Islet of Langerhans (tissue), 1 donor: ENCODE results near the gene IP6K1.
"Not testable (repeated sequence)": the region's sequence is repeated elsewhere in the genome, so short reads cannot be mapped to it uniquely, and the experiment has no call there.

Source experiments
- FAIRE-seq: peaks from one replicate; lab custom pipeline; 2011; peaks lifted over from hg19 to GRCh38; lab: Jason Lieb, UNC

IP6K1 gene

DNA sequence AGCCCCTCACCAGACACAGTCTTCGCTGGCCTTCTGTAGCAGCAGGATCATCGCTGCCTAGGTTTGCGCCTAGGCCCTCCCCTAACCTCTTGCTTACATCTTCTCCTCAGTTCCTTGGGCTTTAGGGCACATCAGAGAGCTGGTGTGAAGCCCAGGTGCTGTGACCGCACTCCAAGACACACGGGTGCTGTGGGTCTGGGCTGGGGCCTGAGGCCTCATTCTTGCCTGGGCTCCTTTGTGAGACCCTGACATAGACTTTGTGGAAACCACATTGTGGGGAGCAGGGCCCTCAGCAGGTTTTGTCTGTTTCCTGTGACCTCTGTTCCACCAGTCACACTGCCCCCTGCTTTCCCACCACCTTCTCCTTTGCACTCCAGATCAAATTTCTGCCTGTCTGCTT lies 74.9 kb downstream of the IP6K1 start:
- FAIRE-seq, result no peak

DNA sequence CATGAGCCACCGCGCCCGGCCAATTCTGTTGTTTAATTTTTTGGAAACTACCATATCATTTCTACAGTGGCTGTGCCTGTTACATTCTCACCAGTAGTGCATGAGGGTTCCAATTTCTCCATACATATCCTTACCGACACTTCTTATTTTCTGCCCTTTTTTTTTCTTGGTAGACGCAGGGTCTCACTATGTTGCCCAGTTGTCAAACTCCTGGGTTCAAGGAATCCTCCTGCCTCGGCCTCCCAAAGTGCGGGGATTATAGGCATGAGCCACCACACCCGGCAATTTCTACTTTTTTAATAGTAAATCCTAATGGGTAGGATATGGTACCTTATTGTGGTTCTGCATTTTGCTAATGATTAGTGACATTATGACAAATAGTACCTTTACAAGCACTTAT lies 76.5 kb downstream of the IP6K1 start:
- no peak for FAIRE-seq

DNA sequence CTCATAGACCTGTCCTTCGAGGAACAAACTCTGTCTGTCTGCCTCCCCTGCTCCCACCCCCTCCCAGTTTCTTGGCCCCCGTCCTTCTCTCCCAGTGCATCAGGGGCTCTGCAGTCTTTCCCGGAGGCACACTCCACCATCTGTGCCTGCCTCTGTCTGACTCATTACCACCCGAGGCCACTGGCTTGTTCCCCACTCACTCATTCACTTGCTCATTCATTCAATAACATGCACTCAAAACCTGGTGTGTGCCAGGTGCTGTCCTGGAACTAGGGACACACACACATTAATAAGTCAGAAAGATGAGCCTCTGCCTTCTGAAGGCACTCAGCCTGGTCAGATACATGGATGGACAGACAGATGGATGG lies 79.2 kb downstream of the IP6K1 start:
- FAIRE-seq, result no peak

DNA sequence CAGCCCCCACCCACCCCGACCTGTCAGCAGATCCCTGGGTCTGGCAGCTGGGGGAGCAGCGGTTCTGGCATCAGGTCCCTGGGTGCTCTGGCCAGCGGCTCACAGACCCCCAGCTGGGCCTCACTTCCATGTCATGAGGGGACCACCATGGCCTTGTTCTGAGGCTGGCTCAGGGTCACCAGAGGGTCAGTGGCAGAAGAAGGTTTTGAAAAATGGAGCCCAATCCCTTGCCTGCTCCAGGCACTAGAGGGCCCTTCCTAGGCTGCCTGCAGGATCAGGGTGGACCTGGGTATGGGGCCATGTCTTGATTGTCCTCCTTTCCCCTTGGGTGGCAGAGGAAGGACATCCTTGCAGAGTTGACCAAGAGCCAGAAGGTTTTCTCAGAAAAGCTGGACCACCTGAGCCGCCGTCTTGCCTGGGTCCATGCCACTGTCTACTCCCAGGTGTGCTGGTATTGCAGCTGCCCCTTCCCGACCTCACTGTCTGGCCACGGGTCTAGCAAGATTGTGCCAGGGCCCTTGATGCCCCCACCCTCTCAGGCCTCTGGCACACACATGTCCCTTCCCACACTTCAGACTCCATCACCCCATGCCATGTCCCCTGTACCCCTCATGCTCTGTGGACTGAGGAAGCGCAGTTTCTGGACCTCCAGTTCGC lies 79.8 kb downstream of the IP6K1 start:
- FAIRE-seq, result no peak

DNA sequence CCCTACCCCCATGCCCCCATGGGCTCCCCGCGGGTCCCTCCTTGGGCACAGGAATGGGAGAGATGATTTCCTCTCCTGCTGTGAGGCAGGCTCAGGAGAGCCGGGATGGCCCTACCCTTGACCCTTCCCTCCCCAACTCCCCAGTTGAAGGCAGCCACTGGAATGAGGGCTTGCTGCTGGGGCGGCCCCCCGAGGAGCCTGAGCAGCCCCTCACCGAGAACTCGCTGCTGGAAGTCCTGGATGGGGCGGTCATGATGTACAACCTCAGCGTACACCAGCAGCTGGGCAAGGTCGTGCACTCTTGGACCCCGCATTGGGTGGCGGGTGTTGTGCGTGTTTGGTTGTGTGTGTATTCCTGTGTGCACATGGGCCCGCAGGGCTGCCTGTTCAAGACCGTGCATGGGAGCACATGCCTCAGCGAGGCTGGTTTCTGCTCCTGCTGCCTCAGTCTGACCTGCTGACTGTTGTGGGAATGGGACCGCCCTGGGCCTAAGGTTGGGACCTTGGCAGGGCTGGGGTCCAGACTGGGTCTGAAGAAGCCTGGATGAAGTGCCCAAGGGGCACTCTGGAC lies 80.9 kb downstream of the IP6K1 start:
- FAIRE-seq, result no peak

DNA sequence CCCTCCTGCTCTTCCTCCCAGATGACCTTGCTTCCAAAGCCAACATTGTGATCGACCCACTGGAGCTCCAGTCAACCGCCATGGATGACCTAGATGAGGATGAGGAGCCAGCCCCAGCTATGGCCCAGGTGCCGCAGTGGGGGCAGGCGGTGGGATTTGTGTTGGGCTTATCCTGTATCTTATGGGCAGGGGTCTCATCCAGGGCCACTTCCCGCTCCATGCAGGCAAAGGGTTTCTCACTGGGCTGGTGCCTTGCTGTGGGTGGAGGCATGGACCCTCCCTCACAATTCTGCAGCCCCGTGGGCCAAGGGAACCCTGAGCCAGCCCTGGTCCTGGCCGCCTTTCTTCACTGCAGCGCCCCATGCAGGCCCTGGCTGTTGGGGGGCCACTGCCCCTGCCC lies 81.7 kb downstream of the IP6K1 start:
- FAIRE-seq, result no peak

DNA sequence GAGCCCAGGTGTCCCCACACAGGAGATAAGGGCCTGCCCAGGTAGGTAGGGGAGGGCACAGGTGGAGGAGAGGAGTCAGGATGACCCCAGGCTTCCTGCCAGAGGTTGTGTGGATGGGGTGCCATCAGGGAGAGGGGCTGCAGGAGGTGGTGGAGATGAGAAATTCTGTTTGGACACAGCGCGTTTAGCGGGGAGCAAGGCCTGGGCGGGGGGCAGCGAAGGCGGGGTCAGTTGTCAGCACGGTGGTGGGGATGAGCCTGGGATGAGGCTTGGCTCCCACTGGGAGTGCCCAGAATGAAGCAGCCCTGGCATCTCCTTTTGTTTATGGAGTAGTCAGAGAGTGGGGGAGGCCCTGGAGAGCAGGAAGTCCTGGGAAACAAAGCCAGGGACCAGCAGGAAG lies 82.4 kb downstream of the IP6K1 start:
- no peak for FAIRE-seq

DNA sequence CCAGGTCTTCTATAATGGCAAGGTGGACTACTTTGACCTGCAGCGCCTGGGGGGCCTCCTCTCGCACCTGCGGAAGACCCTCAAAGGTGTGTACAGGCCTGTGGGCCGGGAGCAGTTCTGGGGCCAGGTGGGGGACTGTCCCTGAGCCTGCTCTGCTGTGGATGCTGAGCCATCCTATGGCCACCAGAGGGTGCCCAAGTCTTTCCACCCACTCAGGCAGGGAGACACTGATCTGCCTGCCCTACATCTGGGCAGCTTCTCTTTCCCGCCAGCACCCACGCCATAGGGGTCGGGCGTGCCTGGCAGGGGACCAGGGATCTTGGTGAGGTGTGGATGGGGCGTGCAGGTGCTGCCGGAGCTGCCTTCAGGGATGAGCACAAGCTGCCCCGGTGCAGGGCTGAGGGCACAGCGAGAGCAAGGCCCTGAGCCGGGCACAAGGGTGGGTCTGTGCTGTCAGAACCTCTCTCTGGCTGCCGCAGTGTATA lies 82.9 kb downstream of the IP6K1 start:
- FAIRE-seq, result no peak

DNA sequence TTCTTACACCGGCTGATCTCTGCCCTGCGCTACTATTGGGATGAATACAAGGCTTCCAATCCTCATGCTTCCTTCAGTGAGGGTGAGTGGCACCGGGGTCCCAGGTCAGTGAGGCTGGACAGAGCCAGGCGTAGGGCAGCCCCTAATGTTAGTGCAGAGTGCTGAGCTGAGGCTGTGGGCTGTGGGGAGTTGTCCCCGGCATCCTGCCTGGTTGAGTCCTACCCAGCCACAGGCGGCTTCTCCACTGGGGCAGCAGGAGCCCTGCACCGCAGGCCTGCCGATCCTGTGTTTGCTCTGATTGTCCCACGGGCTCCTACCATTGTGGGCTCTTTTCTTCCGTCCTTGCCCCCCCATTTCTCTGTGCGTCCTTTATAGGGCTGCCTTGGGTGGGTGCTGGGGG lies 83.7 kb downstream of the IP6K1 start:
- FAIRE-seq, result no peak

DNA sequence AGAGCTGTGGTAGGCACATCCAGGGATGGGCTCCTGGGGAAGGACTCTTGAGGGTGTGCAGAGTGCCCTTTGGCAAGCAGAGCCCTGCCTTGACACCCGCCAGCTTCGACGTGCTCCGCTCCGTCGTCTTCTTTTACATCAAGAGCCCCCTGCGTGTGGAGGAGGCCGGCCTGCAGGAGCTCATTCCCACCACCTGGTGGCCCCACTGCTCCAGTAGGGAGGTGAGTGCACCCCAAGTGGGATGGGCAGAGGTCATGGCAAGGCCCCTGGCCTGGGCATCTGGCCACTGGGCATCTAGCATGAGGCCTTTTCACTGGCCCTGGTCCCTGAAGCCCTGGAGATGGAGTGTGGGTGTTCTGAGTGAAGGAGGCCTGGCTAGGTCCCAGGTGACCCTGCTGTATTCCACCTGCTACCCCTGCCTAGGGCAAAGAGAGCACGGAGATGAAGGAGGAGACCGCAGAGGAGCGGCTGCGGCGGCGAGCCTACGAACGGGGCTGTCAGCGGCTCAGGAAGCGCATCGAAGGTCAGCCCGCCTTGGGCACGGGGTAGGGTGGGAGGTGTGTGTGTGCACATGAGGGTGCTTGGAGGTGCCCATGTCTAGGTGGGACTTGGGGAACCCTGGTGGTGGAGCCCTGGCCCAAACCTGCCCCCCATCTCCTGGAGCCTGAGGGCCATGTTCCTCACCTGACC lies 84.8 kb downstream of the IP6K1 start:
- no peak for FAIRE-seq

DNA sequence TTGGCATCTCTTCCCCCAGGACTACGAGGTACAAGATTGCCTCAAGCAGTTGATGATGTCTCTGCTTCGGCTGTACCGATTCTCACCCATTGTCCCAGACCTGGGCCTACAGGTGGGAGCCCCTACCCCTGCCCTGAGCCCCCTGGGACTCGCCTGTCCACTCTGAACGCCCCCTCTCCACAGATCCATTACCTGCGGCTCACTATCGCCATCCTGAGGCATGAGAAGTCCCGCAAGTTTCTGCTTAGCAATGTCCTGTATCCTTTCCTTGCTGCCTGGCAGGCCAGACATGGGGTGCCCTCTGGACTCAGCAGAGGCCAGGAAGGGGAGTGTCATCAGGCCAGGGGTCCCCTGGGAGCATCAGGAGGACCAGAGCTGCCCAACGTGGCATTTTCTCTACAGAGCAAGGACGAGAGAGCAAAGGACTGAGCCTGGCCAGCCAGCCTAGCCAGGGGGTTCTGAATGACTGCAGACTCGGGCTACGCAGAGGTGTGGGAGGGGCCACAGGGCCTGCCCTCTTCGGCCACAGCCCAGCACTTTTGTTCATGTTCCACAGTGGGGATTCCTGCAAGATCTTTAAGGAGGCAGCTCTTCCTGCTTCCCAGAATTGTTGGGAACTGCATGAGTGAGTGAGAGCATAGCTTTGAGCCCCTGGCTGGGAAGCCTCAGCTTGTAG lies 85.8 kb downstream of the IP6K1 start:
- FAIRE-seq, result no peak

DNA sequence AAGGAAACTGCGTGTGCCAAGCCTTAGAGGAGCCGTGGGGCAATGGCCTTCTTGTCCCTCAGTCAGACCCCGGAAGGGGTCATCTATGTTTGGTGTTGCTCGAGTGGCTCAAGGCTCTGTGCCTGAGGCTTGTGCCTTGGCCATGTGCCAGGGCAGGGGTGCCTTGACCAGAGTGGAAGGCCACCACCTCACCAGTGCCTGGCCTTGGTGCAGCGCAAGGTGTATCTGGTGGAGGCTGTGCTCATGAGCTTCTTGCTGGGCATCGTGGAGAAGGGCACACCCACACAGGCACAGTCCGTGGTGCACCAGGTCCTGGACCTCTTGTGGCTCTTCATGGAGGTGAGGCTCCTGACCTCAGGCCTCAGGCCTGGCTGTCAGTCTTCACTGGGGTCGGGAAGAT lies 86.3 kb downstream of the IP6K1 start:
- no peak for FAIRE-seq

DNA sequence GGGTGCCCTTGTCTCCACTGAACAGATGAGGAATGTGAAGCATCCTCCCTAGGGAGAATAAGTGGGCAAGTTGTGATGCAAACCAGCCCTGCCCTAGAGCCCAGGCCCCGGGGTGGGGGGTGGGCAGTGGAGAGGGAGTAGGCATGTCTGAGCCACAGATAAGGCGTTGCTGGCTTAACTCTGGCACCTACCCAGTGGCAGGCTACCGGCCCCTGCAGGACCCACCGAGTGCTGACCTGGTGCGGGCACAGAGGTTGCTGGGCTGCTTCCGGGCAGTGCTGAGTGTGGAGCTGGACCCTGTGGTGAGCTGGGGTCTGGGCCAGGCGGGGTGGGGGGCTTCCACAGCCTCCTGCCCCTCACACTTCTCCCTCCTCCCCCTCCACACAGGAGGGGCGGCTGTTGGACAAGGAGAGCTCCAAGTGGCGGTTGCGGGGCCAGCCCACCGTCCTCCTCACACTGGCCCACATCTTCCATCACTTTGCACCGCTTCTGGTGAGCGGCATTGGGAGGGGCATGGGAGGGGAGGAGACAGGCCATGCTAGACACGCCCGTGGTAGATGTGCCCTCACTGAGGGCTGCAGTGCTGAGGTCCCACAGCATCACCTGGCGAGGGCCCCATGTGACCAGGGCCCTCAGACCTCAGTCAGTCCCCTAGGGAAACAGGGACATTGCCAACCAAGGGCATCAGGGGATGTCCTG lies 86.9 kb downstream of the IP6K1 start:
- no peak for FAIRE-seq

DNA sequence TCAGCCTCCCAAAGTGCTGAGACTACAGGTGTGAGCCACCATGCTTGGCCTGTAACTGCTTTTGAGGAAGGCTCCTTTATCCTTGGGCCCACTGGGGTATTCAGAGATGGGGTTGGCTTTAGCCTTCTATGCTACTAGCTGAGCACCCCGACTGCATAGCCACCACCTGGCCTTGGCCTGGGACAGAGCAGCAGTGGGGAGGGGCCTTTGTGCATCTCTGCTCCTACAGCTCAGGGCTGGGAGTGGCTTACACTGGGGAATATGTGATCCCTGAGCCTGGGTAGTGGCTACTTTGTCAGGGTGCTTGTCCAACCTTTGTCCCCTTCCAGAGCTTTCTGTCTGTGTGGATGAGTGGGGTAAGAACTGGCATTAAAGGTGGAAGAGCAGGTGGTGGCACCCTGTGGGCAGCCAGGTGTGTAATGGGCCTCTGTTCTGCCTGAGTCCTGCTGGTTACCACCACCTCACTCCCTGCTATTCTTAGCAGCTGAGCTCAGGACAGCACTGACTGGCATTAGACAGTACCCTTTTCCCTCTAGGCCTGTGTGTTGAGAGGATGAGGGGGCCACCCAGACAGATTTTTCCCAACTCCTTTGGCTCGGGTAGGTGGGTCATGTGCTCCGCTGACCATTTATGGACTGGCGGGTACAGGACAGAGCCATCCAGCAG lies 90.9 kb downstream of the IP6K1 start:
- not testable (repeated sequence) for FAIRE-seq

DNA sequence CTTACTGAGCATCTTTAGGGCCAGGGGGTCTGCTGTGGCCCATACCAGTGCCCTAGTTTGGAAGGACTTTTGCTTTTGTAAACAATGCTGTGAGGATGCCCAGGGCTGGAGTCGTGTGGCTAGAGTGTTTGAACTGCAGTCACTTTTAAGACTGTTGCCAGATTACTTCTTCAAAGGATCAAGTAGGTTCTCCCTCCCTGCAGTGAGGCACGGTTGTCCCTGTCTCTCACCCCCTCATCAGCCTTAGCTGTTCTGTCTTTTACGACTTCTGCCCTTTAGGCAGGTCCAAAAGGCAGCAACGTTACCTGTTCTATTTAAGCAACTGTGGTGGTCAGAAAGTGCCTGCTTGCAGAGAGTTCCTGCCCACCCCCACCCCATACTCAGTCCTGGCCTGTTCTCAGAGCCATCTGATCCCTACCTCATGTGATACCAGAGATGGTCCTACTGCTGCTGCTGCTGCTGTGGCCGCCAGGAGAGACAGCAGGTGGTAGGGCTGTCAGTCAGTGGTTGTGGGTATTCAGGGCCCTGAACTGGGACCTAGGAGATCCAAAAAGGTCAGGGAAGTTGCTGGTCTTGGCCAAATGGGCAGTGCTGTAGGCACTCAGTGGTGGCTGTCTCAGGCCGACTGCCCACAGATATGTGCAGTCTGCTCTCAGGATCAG lies 91.8 kb downstream of the IP6K1 start:
- not testable (repeated sequence) for FAIRE-seq

DNA sequence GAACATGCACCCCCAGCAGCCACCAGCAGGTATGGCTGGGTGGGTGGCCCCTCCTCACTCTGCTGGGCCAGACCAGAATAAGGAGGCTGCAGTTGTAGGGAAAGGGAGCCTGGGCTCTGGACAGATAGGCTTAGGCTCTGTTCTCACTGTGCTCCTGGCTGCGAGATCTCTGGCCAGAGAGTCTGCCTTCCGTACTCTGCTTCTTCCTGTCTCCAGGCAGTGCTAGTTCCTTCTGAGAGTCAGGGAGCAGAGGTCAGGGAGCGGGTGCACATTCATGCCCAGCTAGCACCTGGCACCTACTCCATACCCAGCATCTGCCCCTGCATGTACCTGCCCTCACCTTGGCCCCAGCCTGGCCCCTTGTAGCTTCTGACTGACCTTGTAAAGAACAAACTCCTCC lies 94.9 kb downstream of the IP6K1 start:
- not testable (repeated sequence) for FAIRE-seq

DNA sequence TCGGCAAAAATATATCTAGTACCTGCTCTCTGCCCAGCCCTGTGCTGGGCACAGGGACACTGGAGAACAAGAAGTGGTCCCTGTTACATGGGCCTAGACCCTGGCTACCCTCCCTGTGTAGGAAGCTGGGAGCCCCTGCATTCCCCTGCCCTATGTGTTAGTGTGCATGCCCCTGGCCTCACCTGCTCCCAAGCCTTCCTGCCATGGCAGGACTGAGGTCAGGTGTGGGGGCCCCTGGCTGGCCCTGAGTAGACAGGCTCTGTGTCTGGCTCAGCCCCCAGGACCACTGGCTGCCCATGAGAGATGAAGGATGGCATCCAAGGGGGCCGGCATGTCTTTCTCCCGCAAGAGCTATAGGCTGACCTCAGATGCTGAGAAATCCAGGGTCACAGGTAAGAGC lies 95.5 kb downstream of the IP6K1 start:
- FAIRE-seq, result not testable (repeated sequence)

DNA sequence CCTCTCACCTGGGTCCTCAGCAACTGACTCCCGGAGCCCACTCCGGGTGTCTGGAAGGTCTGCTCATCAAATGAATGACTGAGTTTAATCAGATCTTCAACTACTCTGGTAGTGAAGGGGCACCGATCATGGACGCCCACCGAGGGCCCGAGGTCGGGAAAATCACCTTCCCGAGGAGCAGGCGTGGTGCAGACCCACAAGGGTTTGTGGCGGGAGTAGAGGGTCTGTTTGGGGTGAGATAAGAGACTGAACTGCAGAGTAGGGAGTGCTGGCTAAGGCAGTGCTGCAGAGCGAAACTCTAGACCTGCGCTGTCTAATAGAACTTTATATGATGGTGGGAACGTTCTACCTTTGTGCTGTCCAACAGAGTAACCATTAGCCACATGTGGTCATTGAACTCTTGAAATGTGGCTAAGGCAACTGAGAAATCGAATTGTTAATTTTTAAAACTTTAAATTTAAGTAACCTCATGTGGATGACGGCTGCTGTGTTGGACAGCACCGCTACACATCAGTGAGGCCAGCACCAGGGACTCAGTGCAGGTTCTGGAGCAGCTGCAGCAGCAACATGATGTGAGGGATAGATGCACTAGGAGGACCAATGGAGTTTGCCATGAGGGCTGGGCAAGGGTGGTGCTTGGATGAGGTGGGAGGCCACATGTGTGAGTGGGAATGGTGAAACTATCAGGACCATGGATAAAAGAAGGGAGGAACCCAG lies 96.3 kb downstream of the IP6K1 start:
- FAIRE-seq, result not testable (repeated sequence)

DNA sequence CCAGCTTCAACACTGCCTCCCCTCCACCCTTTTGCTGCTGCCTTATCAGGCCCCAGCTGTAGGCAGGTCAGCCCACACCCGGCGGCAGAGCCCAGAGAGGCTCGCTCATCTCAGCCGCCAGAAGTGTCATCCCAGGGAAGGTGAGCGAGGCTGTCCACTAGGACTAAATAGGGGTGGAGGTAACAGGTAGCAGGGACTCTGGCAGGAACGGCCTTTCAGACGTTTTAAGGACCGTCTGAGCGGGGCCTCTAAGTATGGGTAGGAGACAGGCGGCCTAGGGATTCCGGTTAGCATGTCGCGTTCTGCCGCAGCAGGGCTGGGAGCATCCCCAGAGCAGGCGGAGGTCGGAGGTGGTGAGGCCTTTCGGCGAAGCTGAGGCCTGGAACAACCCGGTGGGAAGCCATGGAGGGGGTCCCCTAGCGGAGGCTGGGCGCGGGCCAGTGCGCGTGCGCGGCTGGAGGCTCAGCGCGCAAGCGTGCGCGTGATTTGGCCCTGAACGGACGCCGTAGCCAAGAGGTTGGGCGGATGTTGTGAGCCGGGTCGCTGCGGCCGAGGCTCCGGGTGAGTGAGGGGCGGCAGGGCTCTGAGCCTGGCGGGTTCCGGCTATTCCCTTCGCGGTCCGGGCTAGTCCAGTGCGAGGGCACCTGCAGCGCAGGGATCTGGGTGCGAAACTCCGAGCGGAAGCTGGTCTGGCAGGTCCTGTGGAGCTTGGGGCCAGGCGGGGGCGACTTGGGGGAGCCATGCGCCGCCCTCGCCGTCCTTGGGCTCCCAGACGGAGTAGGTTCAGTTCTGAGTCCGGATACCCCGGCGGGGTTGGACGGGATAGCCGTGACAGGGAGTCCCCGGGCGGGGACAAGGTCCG lies 97.1 kb downstream of the IP6K1 start, which contains the start of the genes MST1 and RNF123:
Gene MST1, minus strand, starts transcription at position 429 of the 862 bp plus-strand sequence. CDS start 783 bp downstream, outside the sequence.
Gene RNF123, plus strand, starts transcription at position 512 of the 862 bp plus-strand sequence. CDS start 1,609 bp downstream, outside the sequence.
- FAIRE-seq, result no peak
